ENCODE measurements around the gene VWA5B1. TPM values are rescaled to one million over a fixed set of nuclear protein-coding genes. Genes with fewer than 3 reads are reported as not detected.

The VWA5B1 gene
- total and polyA plus RNA-seq, 2 donors (not counting 3 experiments of a cell fraction or from before 2014, with no cell fraction given): not detected

DNA sequence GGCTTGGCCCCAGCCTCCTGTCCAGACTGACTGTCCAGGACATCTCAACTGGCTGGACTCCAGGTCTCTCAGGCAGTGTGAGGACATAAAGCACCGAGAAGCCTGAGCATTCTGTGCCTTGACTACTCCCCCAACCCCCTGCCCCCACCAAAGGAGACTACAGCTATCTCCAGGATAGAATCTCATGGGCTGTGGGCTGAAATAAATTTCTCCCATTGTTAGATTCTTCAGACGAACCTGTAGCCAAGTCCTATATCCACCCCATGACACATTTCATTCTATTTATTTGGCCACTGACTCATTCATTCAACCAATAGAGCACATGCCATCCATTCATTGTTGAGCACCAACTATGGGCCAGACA lies 11.4 kb downstream of the VWA5B1 start:
- intact Hi-C loops (cut with micrococcal nuclease): no loop called here
- H3K4me1 ChIP-seq (ENCODE audit: control insufficient read depth, extremely low read depth, insufficient read depth, low read length): no peaks in the 10 kb centered on the region
- H3K27ac ChIP-seq (ENCODE audit: insufficient read depth, low read depth, low read length): no peak overlapping the region
- no peak overlapping the region for H3K4me3 ChIP-seq (replicated peaks in 1 of 3; ENCODE audit: insufficient read depth in 1 of 3, low read depth in 1 of 3, low read length in 3 of 3)
- H3K9me3 ChIP-seq (replicated peaks; ENCODE audit: control insufficient read depth, insufficient read depth, low read length): no peaks in the 10 kb centered on the region
- ChIA-PET CTCF (no interaction called here), POLR2A (no interaction called here)
- H3K27me3 ChIP-seq (ENCODE audit: control insufficient read depth in 2 of 2, insufficient read depth in 2 of 2, low read length in 2 of 2): no peaks in the 10 kb centered on the region
- no peaks in the 10 kb centered on the region for H4K20me1 ChIP-seq (replicated peaks; ENCODE audit: control insufficient read depth, extremely low read depth, insufficient read depth, low read length)
- no peak for DNase-seq (ENCODE audit: low read depth, low spot score)
- no peak overlapping the region for H3K4me2 ChIP-seq (ENCODE audit: insufficient read depth, low read length)
- dilution Hi-C loops (cut with MboI; ENCODE audit: extremely low pct_ligation_motif_present, low sequenced_read_pairs): no loop called here
- H3K9ac ChIP-seq (replicated peaks; ENCODE audit: extremely low read depth, insufficient read depth, low read length): no peak overlapping the region
- no TSS peak for BruUV-seq (replicated peaks)
- no peak overlapping the region for H2AFZ ChIP-seq (ENCODE audit: low read depth, low read length)
- TF ChIP-seq, protein P1, sequence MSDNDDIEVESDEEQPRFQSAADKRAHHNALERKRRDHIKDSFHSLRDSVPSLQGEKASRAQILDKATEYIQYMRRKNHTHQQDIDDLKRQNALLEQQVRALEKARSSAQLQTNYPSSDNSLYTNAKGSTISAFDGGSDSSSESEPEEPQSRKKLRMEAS (IDR thresholded peaks at IDR 0.05; ENCODE audit: insufficient read depth, insufficient read length): no peak
- TF ChIP-seq FOS (IDR thresholded peaks at IDR 0.05; ENCODE audit: borderline replicate concordance, insufficient read depth, low read length): no peak
- TF ChIP-seq POLR2A (IDR thresholded peaks at IDR 0.05; ENCODE audit: low read depth, low read length): no peak
- TF ChIP-seq MYC (IDR thresholded peaks at IDR 0.05; ENCODE audit: low read depth, low read length): no peak
- TF ChIP-seq, protein P2, sequence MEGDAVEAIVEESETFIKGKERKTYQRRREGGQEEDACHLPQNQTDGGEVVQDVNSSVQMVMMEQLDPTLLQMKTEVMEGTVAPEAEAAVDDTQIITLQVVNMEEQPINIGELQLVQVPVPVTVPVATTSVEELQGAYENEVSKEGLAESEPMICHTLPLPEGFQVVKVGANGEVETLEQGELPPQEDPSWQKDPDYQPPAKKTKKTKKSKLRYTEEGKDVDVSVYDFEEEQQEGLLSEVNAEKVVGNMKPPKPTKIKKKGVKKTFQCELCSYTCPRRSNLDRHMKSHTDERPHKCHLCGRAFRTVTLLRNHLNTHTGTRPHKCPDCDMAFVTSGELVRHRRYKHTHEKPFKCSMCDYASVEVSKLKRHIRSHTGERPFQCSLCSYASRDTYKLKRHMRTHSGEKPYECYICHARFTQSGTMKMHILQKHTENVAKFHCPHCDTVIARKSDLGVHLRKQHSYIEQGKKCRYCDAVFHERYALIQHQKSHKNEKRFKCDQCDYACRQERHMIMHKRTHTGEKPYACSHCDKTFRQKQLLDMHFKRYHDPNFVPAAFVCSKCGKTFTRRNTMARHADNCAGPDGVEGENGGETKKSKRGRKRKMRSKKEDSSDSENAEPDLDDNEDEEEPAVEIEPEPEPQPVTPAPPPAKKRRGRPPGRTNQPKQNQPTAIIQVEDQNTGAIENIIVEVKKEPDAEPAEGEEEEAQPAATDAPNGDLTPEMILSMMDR (IDR thresholded peaks at IDR 0.05; ENCODE audit: extremely low read depth in 1 of 2, insufficient read depth in 1 of 2, low read depth in 1 of 2, low read length in 2 of 2): no peak
- no peak for TF ChIP-seq GATA2 (IDR thresholded peaks at IDR 0.05; ENCODE audit: insufficient read depth, insufficient read length, low read depth, low read length)
- TF ChIP-seq JUN (IDR thresholded peaks at IDR 0.05; ENCODE audit: borderline replicate concordance, insufficient read depth, insufficient read length, low read depth): no peak
- TF ChIP-seq POLR2AphosphoS5 (IDR thresholded peaks at IDR 0.05; ENCODE audit: insufficient read depth, low read depth, low read length): no peak
- no peaks in the 10 kb centered on the region for H3K9me1 ChIP-seq (replicated peaks; ENCODE audit: control insufficient read depth, extremely low read depth, insufficient read depth, low read length)
- no peaks in the 10 kb centered on the region for H3K36me3 ChIP-seq (ENCODE audit: control insufficient read depth in 2 of 2, extremely low read depth in 1 of 2, insufficient read depth in 2 of 2, low read length in 2 of 2)
- no peak for FAIRE-seq
- no peaks in the 10 kb centered on the region for H3K79me2 ChIP-seq (ENCODE audit: control insufficient read depth, insufficient read depth, low read length)
